HG02870 (cell line): ENCODE measurements around the gene PHC1.
"Not testable (repeated sequence)": the region's sequence is repeated elsewhere in the genome, so short reads cannot be mapped to it uniquely, and the experiment has no call there.

Experiments
- ATAC-seq: cut with Tn5 transposase; IDR thresholded peaks from one replicate; pipeline ENCODE4 v1.9.1; 2021; ENCODE audit warnings: mild to moderate bottlenecking, moderate library complexity; ENCODE audit not compliant: unreplicated experiment

PHC1 gene

DNA sequence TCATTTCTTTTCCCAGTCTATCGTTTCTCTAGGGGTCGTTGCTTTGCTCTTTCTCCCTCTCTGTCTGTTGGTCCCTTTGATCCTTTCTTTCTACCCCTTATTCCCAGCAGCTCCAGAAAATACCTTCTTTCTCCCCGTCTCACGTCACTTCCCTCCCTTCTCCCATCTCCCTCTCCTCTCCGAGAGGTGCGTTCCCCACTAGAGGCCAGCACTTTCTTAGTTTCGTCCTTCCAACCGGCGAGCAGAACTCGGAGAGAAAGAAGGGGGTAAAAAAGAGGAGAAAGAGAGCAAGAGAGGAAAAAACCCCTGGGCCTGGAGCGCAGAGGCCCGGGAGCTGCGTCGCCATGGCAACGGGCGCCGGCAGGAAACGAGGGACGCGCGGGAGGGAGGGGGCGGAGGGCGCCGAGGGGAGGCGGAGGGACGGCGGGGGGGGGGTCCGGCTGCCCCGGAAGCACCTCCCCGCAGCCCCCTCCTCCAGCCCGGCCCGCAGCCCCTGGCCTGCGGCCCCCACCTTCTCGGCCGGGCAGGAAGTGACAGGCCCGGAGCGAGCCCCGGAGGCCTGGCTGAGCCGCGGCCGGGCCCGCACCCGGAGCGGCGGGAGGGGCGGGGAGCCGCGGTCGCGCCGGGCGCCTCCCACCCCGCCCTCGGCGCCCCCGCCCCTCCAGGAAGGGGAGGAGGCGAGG, at the start of gene PHC1:
Gene PHC1, plus strand, starts transcription at position 477 of the 683 bp plus-strand sequence. CDS start 3,169 bp downstream, outside the sequence.
- ATAC-seq = peak; percentile 62

DNA sequence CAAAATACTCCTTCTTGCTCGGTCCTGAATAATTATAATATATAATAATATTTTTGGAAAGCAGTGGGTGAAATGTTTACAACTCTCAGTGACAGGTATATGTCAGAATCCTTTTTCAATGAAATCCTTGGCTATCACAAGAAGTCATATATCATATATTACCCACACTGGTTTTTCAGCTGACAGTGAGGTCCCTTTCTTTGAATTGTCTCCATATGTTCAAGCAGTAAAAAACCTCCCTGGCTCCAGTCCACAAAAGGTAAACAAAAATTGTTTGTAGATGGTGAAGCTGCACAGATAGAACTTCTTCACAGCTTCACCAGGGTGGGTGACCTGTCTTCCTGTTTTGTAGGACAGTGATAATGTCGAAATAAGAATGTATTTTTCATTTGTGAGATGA, 47.9 kb upstream of the PHC1 start:
- ATAC-seq = no peak

DNA sequence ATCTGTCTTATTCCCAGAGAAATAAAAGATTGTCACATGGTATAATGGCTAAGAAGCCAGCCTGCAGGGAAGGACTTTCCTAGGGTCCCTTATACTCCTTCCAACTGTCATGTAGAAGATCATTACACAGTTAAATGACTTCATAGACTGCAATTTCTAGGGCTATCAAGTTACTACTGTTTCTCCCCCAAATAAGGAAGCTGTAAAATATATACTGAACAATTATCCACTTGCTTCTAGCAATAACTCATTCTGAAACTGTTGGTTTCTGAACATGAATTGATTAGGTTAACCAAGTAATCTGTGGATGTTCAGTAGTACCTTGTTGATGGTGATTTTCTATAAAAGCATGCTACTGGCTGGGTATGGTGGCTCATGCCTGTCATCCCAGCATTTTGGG, 47.3 kb upstream of the PHC1 start:
- no peak for ATAC-seq

DNA sequence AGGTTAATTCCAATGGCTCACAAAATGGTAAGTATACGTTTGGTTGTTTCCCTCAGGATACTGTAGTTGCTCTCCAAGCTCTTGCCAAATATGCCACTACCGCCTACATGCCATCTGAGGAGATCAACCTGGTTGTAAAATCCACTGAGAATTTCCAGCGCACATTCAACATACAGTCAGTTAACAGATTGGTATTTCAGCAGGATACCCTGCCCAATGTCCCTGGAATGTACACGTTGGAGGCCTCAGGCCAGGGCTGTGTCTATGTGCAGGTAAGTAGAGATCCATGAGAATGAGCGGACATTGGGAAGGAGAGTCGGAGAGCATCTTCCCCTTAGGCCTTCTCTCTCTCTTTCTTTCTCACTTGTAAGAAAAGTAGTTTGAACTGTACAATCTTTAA, 46.5 kb upstream of the PHC1 start:
- no peak for ATAC-seq

DNA sequence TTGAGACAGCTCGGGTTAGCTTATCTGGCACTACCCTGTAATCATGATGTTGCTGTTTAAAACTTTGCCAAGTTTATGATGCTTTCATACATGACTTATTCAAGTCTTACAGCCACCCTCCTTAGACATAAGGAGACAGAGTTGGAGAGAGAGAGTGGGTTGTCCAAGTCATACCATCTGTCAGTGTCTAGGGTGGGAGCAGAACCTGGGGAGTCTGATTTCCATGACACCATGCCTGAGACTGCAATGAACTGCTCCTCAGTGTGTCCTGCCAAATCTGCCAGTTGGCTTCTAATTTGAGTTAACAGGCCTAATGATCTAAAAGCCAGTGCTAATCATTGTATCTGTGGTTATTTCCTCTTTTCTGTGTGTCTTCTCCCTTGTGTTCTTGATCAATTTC, 43.7 kb upstream of the PHC1 start:
- no peak for ATAC-seq

DNA sequence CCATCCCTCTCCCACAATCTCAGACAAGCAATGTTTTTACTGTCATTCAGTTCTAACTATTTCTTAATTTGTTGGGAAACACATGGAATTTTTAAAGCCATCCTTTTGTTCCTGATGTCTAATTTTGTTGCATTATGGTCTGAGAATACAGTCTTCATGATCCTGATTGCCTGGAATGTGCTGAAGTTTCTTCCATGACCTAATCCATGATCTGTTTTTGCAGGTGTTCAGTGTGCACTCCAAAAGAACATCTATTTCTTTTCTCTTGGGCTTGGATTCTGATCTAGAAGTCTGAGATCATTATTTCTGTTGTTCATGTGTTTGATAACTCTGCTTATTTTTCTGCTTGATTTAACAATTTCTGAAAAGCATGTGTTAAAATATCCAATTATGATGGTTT, 43.2 kb upstream of the PHC1 start:
- no peak for ATAC-seq

DNA sequence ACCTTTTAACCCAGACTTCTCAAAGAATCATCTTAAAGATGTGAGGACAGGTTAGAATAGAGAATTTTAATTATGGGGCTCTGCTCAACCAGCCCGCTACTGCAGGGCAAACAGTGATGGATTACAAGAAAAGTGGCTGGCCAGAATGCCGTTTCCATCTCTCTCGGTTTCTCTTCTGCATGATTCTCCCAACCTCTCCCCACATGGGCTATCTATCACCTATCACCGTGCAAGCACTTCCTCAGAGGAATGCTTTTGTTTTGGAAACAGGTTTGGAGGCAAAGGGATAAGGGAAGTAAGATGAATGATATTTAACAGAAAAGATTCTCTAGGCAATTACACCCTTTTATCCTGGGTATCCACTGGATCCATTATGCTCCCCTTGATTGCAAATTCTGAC, 37.4 kb upstream of the PHC1 start:
- no peak for ATAC-seq

DNA sequence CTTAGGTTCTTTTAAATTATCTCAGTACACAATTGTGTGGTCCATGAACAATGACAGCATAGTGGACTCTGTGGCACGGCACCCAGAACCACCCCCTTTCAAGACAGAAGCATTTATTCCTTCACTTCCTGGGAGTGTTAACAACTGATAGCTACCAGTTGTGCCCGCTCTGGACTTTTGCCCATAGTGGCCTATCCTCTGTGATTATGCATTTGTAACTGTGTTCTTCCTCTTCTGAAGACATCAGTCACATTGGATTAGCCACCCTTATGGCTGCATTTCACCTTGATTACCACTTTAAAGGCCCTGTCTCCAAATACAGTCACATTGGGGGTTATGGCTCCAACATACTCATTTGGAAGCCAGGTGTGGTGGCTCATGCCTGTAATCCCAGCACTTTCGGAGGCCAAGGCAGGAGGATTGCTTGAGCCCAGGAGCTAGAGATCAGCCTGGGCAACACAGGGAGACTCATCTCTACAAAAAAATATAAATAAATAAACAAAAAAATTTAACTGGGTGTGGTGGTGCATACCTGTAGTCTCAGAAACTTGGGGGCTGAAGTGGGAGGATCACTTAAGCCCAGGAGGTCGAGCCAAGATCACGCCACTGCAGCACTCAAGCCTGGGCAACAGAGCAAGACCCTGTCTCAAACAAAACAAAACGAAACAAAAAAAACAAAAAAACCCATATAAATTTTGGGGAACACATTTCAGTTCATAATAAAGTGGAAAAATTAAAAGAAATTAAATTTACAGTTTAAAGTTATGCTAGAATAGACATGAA, 27.6 kb upstream of the PHC1 start:
- ATAC-seq = no peak

DNA sequence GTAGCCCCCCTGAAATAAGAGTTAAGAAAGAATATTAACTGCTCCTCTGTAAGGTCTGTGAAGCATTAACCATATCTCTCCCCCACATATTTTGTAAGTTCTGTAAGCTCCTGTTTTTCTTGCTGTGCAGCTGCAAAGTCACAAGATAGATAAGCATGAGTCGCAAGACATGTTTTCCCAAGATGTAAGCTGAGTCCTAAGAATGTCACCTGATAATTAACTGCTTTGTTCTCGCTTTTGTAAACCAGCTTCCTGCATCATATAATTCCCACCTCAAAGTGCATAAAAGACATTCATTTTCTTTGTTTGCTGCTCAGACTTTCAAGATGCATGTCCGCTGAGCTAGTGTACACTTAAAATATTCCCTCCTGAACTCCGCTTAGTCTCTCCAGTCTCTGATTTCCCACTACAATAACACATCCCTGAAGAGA, 27.0 kb upstream of the PHC1 start:
- no peak for ATAC-seq

DNA sequence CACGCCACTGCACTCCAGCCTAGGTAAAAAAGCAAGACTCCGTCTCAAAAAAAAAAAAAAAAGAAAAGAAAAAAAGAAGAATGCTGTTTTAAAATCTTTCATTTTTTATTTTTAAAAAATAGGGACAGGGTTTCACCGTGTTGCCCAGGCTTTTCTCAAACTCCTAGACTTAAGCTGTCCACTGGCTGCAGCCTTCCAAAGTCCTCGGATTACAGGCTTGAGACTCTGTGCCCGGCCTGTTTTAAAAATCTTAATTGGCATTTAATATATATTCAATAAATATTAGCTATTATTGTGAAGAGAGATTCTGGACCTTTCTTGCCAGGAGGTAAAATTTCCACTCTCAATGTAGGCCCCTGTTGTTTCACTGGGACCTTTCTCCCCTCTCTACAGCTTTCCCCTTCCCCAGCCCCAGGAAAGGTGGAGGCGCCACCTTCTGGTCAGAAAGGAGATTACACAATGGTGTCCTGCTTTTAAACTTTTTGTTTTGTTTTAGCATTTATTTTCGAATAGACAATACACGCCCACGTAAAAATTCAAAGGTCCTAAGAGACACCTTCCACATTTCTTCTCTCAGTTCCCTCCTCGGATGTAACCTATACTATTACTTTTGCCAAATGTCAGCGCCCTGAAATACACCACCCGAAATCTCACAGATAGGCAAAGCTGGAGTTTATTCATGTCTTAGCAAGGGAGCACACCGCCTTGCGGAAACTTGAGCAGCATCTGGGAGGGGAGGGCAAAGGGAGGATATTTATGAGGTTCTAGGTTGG, 23.8 kb upstream of the PHC1 start:
- ATAC-seq = no peak

DNA sequence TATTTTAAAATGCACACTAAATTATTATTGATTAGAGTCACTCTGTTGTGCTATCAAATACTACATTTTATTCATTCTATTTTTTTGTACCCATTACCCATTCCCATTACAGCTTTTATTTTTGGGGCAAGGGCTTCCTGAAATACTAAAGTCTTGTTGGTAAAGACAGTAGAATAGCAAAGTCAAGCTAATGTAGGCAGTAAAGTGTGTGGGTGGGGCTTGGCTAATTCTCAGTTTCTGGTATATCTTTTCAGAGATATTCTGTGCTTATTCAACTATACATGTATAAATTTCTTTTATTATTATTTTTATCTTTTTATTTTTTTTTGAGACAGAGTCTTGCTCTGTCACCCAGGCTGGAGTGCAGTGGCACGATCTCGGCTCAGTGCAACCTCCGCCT, 22.3 kb upstream of the PHC1 start:
- ATAC-seq = no peak

DNA sequence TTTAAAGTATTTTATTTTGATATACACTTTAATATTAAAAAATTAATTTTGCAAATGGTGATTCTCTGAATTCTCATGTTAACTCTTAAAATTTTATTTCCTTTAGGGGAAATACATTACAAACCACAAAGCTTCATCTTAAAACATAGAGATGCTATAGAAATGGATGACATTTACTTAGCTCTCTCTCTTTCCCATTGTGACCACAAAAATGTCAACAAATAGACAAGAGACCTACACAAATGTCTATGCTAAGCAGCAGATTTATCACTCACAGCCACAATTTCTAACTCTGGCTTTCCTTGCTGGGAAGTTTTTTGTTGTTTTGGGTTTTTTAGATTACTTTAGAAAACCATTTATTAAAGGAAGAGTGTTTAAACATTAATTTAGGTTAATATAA, 19.9 kb upstream of the PHC1 start:
- ATAC-seq = no peak

DNA sequence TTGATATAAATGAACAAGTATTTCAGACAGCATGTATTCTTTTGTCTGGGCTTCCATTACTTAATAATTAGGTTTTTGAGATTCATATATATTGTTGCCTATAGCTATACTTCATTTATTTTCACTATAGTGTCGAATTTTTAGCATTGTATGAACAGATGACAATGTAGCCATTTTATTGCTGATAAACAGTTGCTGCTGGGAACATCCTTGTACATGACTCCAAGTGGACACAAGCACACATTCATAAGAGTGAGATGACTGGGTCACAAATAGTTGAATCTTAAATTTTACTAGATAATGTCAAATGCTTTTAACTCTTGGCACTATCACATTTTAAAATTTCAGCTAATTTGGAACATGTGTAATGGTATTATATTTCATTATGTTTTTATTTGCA, 19.3 kb upstream of the PHC1 start:
- ATAC-seq = no peak

DNA sequence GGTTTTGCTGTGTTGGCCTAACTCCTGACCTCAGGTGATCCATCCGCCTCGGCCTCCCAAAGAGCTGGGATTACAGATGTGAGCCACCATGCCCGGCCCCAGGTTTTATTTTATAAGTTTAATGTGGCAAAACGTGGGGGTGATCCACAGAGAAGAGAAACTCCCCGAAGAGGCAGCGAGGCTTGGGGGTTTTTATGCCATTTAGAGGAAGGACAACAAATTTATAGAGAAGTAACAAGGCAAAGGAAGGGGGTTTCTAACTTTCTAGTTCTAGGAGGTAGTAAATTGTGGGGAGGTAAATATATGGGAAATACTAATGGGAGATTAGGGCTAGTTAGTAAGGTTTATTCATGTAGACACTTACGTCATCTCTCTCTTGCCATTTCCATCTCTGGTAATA, 17.2 kb upstream of the PHC1 start:
- no peak for ATAC-seq

DNA sequence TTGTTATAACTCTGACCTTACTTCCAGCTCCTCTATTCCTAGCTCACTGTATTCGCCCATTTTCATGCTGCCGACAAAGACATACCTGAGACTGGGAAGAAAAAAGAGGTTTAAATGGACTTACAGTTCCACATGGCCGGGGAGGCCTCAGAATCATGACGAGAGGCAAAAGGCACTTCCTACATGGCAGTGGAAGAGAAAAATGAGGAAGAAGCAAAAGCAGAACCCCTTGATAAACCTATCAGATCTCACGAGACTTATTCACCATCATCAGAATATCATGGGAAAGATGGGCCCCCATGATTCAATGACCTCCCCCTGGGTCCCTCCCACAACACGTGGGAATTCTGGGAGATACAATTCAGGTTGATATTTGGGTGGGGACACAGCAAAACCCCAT, 14.5 kb upstream of the PHC1 start:
- no peak for ATAC-seq

DNA sequence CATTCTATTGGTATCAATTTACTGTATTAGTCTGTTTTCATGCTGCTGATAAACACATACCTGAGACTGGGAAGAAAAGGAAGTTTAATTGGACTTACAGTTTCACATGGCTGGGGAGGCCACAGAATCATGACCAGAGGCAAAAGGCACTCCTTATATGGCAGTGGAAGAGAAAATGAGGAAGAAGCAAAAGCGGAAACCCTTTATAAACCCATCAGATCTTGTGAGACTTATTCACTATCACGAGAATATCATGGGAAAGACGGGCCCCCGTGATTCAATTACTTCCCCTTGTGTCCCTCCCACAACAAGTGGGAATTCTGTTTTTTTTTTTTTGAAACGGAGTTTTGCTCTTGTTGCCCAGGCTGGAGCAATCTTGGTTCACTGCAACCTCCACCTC, 11.6 kb upstream of the PHC1 start:
- ATAC-seq = not testable (repeated sequence)

DNA sequence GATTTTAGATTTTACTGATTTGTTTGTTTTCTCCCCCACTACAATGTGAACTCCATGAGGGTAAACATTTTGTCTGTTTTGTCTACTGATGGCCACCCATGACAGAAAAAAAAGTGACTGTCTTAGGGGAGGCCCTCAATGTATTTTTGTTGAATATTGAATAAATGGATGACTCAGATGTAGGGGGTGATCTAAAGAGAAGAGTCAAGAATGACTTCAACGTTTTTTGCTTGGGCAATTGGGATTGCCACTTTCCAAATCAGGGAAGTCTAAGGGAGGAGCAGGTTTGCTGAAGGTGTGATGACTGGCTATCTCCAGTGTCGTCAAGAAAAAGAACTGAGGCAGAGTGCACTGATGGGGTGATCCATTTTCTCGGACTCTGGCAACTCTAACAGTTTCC, 10.7 kb upstream of the PHC1 start:
- no peak for ATAC-seq

DNA sequence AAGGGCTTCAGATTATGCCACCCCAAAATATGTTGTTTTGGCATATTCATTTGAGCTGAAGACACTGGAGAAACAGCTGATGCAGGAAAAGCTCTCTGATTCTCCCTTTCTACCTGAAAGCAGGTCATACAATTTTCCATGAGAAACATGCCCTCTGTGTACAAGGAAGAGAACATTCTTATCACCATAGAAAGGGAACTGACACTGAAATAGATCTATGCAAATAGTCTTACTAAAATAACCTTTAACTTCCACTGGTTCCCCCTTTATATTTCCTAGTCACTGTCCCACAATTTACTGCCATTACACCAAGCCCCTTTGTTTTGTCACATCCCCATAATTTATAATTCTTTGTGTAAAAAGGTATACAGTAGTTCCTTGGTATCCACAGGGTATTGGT, 9.6 kb upstream of the PHC1 start:
- no peak for ATAC-seq

DNA sequence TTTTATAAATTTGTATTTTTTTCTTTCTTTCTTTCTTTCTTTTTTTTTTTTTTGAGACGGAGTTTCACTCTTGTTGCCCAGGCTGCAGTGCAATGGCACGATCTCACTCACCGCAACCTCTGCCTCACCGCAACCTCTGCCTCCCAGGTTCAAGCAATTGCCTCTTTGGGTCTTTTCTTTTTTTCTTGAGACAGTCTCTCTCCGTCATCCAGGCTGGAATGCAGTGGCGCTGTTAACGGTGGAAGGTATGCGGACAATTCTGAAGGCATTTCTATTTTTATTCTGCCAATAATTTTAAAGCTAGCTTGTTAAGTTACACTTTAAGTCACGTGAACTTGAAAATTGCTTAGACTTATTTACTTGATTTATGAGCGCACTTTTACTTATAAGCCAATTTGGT, 8.8 kb upstream of the PHC1 start:
- no peak for ATAC-seq

DNA sequence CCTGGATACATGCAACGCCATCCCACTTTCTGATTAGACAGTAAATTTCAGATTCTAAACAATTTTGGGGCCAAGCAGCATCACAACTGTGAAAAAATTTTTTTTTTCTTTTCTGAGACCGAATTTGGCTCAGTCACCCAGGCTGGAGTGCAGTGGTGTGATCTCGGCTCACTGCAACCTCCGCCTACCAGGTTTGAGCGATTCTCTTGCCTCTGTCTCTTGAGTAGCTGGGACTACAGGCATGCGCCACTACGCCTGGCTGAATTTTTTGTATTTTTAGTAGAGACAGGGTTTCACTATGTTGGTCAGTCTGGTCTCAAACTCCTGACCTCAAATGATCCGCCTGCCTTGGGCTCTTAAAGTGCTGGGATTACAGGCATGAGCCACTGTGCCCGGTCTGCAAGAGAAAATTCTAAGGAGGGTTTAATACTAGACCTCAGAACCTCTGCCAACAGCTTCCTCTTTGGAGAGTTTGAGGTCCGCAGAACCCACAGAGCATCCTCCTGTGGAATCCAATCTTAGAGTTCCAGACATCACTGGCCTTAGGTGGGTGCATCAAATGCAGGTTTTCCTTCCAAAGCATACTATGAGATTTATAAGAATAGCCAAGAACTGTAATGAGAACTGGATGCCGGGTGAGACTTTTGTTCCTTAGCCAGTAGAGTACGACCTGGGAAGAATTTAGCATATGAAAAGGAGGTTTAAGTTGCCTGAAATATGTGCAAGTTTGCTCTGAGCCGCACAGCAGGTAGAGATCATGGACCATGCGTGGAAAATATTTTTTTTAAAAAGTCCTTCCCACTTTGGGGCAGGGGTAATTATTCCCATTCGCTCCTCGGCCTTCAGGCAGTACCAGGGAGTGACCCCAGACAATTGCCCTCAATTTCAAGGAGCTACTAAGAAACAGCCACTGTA, 7.8 kb upstream of the PHC1 start:
- ATAC-seq = no peak

DNA sequence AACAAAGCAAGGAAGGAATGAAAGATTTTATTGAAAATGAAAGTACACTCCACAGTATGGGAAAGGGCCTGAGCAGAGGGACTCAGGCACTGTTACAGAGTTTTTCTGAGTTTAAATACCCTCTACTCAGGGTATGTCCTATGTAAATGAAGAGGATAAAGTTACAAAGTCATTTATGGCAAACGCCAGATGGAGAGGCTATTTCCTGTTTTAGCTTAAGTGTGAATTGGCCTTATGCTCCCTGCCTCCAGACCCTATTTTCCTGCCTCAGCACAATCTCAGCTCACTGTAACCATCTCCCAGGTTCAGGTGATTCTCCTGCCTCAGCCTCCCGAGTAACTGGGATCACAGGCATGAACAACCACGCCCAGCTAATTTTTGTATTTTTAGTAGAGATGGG, 6.8 kb upstream of the PHC1 start:
- ATAC-seq = no peak
